Measurements from ENCODE around the gene TTYH2.

The TTYH2 gene, protein sequence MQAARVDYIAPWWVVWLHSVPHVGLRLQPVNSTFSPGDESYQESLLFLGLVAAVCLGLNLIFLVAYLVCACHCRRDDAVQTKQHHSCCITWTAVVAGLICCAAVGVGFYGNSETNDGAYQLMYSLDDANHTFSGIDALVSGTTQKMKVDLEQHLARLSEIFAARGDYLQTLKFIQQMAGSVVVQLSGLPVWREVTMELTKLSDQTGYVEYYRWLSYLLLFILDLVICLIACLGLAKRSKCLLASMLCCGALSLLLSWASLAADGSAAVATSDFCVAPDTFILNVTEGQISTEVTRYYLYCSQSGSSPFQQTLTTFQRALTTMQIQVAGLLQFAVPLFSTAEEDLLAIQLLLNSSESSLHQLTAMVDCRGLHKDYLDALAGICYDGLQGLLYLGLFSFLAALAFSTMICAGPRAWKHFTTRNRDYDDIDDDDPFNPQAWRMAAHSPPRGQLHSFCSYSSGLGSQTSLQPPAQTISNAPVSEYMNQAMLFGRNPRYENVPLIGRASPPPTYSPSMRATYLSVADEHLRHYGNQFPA

GRCh38 chr17:74212913-74213791 is at the start of gene TTYH2:
Gene TTYH2, plus strand, starts transcription at chr17:74213571. Its CDS starts 17 bp downstream, at chr17:74213588.
- TF ChIP-seq CREB1 (IDR thresholded peaks at IDR 0.05; ENCODE audit: low read depth), result no peak
- 0 out of 2 replicates have a peak, but pooled peaks have one; percentile 43 for TF ChIP-seq CEBPB (IDR thresholded peaks at IDR 0.05)
- TF ChIP-seq, protein P1, sequence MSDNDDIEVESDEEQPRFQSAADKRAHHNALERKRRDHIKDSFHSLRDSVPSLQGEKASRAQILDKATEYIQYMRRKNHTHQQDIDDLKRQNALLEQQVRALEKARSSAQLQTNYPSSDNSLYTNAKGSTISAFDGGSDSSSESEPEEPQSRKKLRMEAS (IDR thresholded peaks at IDR 0.05), result peak; percentile 40; the same call in 1 of the 2 replicates

- no peak for TF ChIP-seq CEBPB (IDR thresholded peaks at IDR 0.05)
- no peak for TF ChIP-seq ZBTB7A (IDR thresholded peaks at IDR 0.05; ENCODE audit: low read depth)
- no peak for TF ChIP-seq FOXM1 (IDR thresholded peaks at IDR 0.05; ENCODE audit: borderline replicate concordance, low read depth)
- TF ChIP-seq, protein P2, sequence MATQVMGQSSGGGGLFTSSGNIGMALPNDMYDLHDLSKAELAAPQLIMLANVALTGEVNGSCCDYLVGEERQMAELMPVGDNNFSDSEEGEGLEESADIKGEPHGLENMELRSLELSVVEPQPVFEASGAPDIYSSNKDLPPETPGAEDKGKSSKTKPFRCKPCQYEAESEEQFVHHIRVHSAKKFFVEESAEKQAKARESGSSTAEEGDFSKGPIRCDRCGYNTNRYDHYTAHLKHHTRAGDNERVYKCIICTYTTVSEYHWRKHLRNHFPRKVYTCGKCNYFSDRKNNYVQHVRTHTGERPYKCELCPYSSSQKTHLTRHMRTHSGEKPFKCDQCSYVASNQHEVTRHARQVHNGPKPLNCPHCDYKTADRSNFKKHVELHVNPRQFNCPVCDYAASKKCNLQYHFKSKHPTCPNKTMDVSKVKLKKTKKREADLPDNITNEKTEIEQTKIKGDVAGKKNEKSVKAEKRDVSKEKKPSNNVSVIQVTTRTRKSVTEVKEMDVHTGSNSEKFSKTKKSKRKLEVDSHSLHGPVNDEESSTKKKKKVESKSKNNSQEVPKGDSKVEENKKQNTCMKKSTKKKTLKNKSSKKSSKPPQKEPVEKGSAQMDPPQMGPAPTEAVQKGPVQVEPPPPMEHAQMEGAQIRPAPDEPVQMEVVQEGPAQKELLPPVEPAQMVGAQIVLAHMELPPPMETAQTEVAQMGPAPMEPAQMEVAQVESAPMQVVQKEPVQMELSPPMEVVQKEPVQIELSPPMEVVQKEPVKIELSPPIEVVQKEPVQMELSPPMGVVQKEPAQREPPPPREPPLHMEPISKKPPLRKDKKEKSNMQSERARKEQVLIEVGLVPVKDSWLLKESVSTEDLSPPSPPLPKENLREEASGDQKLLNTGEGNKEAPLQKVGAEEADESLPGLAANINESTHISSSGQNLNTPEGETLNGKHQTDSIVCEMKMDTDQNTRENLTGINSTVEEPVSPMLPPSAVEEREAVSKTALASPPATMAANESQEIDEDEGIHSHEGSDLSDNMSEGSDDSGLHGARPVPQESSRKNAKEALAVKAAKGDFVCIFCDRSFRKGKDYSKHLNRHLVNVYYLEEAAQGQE (IDR thresholded peaks at IDR 0.05; ENCODE audit: low read depth), result no peak
- TF ChIP-seq, protein P1 (IDR thresholded peaks at IDR 0.05), result no peak
- TF ChIP-seq, protein P3, sequence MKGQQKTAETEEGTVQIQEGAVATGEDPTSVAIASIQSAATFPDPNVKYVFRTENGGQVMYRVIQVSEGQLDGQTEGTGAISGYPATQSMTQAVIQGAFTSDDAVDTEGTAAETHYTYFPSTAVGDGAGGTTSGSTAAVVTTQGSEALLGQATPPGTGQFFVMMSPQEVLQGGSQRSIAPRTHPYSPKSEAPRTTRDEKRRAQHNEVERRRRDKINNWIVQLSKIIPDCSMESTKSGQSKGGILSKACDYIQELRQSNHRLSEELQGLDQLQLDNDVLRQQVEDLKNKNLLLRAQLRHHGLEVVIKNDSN (IDR thresholded peaks at IDR 0.05), result no peak
- TF ChIP-seq TEAD4 (IDR thresholded peaks at IDR 0.05), result no peak
- TF ChIP-seq TAF1 (IDR thresholded peaks at IDR 0.05; ENCODE audit: low read depth), result no peak
- no peak for TF ChIP-seq CREB1 (IDR thresholded peaks at IDR 0.05; ENCODE audit: low read depth)
- no peak for TF ChIP-seq RAD21 (IDR thresholded peaks at IDR 0.05; ENCODE audit: low read depth)
Observed at GRCh38 chr17:74163836-74164235, 49.5 kb upstream of the TTYH2 start.

- no peak for TF ChIP-seq TAF1 (IDR thresholded peaks at IDR 0.05; ENCODE audit: low read depth)
- TF ChIP-seq, protein P2 (IDR thresholded peaks at IDR 0.05; ENCODE audit: low read depth), result no peak
- TF ChIP-seq CREB1 (IDR thresholded peaks at IDR 0.05; ENCODE audit: low read depth), result no peak
- TF ChIP-seq RAD21 (IDR thresholded peaks at IDR 0.05; ENCODE audit: low read depth), result no peak
- no peak for TF ChIP-seq TEAD4 (IDR thresholded peaks at IDR 0.05)
- TF ChIP-seq, protein P3 (IDR thresholded peaks at IDR 0.05), result no peak
- TF ChIP-seq EP300 (IDR thresholded peaks at IDR 0.05; ENCODE audit: borderline replicate concordance), result no peak
- TF ChIP-seq YY1 (IDR thresholded peaks at IDR 0.05; ENCODE audit: low read depth), result no peak
- TF ChIP-seq FOXM1 (IDR thresholded peaks at IDR 0.05; ENCODE audit: borderline replicate concordance, low read depth), result no peak
- TF ChIP-seq TCF12 (IDR thresholded peaks at IDR 0.05; ENCODE audit: low read depth), result no peak
- TF ChIP-seq, protein P1 (IDR thresholded peaks at IDR 0.05), result no peak
- no peak for TF ChIP-seq ZBTB7A (IDR thresholded peaks at IDR 0.05; ENCODE audit: low read depth)
- no peak for TF ChIP-seq NFIC (IDR thresholded peaks at IDR 0.05)
Observed at GRCh38 chr17:74164446-74165045, 48.8 kb upstream of the TTYH2 start.

DNA sequence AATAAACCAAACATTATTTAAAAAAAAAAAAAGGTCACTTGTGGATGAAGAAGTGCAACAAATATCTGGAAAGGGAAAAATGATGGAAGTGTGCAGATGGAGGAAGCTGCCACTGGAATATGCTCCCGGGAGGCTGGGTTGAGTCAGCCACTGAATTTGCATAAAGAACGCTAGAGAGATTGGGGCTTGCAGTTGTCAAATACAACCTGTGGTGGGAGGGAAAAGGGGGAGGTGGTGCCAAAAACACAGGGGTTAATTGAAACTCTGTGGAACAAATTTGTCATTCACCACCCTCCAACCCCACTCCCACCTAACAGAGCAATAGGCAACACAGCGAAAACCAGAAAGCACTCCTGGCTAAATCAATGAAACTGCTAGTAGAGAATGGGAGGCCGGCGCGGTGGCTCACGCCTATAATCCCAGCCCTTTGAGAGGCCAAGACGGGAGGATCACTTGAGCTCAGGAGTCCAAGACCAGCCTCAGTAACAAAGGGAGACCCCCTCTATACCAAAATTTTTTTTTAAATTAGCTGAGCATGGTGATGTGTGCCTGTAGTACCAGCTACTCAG is 47.5 kb upstream of the TTYH2 start:
- TF ChIP-seq RAD21 (IDR thresholded peaks at IDR 0.05; ENCODE audit: low read depth), result no peak
- TF ChIP-seq, protein P1 (IDR thresholded peaks at IDR 0.05), result no peak
